IMR-90 (cell line): ENCODE data around the gene PPIA.

Experiments
- CTCF ChIP-seq: conservative IDR thresholded peaks from 2 replicates; pipeline ENCODE4 v1.5.1; 2012; ENCODE audit warnings: mild to moderate bottlenecking, low read depth, low read length, improper control_type of control experiment
- ELK1 ChIP-seq: fragments of 150-350 bp; IDR thresholded peaks from 2 replicates; pipeline ENCODE4 v1.6.1; 2016; ENCODE audit warnings: low read depth, mild to moderate bottlenecking, low read length, moderate library complexity, borderline replicate concordance
- MAZ ChIP-seq: IDR thresholded peaks from 2 replicates; pipeline ENCODE4 v1.6.1; 2012; ENCODE audit warnings: low read depth, mild to moderate bottlenecking, low read length, improper control_type of control experiment, moderate library complexity, borderline replicate concordance
- RAD21 ChIP-seq: IDR thresholded peaks from 2 replicates; pipeline ENCODE4 v1.6.1; 2012; ENCODE audit warnings: low read length, improper control_type of control experiment

DNA sequence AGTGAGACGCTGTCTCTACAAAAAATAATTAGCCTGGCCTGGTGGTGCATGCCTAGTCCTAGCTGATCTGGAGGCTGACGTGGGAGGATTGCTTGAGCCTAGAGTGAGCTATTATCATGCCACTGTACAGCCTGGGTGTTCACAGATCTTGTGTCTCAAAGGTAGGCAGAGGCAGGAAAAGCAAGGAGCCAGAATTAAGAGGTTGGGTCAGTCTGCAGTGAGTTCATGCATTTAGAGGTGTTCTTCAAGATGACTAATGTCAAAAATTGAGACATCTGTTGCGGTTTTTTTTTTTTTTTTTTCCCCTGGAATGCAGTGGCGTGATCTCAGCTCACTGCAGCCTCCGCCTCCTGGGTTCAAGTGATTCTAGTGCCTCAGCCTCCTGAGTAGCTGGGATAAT is 5.4 kb downstream of the PPIA start:
- TF ChIP-seq CTCF (no peak), MAZ (no peak), ELK1 (no peak), RAD21 (no peak)
